GM19351 (cell line): Measurements from ENCODE around the gene RAI14.
"Not testable (repeated sequence)": the region's sequence is repeated elsewhere in the genome, so short reads cannot be mapped to it uniquely, and the experiment has no call there.

Experiments used
- ATAC-seq: cut with Tn5 transposase; IDR thresholded peaks from one replicate; pipeline ENCODE4 v1.9.1; 2021; ENCODE audit warnings: mild to moderate bottlenecking, moderate library complexity; ENCODE audit not compliant: unreplicated experiment

Gene RAI14

GRCh38 chr5:34697308-34698108 is 41.4 kb downstream of the RAI14 start:
- ATAC-seq = no peak

- no peak for ATAC-seq
Measured at GRCh38 chr5:34698109-34698419, 41.9 kb downstream of the RAI14 start.

DNA sequence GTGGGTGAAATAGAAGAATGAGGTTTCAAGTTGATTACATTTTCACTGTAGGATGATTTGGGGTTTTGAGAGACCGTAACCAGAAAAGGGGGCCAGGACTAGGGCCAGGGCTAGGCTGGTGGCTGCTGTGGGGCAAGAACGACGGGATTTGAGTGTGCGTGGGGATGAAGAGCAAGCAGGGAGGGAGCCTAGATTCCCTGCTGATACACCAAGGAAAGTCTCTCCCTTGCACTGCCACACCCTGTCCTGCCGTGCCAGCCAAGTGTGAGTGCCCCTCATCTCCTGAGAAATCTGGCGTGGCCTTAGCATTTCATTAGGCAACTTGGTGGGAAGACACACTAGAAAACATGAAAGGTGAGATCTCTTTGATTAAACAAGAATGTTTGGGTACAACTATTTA is 42.6 kb downstream of the RAI14 start:
- no peak for ATAC-seq

DNA sequence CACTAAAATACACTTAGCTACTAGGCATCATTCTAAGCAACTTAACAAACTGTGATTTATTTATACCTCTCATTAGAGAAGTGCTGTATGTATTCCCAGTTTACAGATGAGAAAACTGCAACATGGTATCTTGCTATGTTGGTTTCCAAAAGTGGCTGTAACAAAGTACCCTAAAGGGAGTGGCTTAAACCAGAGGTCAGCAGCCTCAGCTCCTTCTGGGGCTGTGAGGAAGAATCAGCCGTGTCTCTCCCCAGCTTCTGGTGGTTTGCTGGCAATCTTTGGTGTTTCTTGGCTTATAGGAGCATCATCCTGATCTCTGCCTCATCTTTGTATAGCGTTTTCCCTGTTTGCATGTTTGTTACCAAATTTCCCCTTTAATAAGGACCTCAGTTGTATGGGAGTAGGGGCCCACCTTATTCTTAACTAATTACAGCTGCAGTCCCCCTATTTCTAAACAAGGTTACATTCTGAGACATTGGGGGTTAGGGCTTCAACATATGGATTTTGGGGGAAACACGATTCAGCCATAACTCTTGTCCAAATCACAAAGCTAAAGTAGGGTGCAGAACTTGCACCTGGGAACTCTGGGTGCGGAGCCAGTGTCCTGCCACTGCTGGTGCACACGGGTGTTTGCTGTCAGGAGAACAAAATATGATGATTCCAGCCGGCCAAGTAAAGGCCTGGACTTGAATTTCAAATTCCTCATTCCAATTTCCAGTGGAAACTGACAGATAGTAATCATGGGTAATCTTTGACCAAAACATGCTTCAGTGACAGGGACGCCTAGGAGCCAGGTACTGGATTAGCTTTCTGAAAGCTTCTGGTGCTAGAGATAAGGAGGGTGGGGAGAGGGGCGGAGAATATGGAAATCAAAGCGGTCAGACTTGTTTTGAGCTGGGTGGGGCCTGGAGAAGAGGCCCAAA is 43.3 kb downstream of the RAI14 start:
- ATAC-seq = no peak

GRCh38 chr5:34700078-34700452 is 43.9 kb downstream of the RAI14 start:
- no peak for ATAC-seq

DNA sequence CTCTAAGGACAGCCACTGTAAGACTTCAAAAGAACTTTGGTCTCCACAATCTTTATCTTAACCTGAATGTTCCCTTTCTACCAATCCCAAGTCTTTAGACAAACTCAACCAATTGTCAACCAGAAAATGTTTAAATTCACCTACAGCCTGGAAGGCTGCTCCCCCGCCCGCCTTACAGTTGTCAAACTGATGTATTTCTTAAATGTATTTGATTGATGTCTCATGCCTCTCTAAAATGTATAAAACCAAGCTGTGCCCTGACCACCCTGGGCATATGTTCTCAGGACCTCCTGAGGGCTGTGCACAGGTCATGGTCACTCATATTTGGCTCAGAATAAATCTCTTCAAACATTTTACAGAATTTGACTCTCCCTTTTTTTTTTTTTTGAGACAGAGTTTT is 45.3 kb downstream of the RAI14 start:
- not testable (repeated sequence) for ATAC-seq

- ATAC-seq = no peak
Measured at GRCh38 chr5:34703767-34704713, 47.9 kb downstream of the RAI14 start.

DNA sequence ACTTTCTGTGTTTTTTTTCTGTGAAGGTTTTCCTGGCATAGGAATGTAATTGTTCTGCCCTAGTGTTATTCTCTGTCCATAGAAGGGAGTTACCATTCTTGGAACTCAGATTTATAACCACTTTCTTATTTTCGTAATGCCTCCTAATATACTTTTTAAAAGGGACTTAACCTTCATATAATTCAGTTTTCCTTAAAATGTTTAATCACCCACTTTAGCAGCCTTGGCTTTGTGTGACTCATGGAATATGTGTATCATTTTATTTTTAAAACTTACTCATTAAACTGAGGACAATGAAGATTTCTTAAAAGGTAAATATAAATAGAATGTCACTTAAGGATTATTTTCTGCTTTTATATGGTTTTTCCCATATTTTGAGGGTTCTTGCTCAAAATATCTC is 50.0 kb downstream of the RAI14 start:
- ATAC-seq = no peak

DNA sequence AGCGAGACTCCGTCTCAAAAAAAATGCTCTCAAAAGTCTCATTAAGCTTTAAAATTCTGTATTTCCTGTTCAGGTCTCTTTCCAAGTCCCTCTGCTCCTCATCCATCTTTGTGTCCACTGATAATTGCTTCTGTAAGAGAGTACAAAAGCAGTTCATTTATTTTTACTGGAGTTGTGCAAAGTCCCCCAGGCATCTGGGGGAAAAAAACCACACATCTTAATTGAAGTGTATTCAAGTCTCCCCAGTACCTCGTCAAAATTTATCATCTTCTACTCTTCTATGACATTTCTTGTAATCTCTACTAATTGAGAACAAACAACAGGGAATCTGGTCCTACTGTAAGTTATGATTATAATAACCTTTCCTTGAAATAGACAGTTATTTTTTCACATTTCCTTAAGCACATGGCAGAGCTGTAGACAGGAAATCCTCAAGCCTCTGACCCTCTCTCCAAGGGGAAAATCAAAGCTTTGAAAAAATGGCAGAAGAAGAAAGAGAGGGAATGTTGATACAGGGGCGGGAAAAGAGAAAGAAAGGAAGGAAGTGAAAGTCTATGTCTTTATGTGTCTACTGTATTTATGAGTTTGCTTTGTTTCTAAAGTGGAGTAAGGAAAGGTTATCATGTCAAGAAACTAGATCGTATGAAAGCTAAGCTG is 51.5 kb downstream of the RAI14 start:
- ATAC-seq = no peak

DNA sequence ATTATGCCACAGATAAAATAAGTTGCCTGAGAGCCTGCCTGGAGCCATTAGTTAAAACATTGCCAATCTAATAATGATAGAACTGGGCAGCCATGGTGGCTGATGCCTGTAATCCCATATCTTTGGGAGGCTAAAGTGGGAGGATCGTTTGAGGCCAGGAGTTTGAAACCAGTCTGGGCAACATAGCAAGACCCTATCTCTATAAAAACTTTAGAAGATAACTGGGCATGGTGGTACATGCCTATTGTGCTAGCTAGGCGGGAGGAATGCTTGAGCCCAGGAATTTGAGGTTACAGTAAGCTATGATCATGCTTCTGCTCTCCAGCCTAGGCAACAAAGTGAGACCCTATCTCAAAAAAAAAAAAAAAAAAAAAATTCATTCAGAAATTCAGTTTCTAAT is 52.6 kb downstream of the RAI14 start:
- no peak for ATAC-seq

DNA sequence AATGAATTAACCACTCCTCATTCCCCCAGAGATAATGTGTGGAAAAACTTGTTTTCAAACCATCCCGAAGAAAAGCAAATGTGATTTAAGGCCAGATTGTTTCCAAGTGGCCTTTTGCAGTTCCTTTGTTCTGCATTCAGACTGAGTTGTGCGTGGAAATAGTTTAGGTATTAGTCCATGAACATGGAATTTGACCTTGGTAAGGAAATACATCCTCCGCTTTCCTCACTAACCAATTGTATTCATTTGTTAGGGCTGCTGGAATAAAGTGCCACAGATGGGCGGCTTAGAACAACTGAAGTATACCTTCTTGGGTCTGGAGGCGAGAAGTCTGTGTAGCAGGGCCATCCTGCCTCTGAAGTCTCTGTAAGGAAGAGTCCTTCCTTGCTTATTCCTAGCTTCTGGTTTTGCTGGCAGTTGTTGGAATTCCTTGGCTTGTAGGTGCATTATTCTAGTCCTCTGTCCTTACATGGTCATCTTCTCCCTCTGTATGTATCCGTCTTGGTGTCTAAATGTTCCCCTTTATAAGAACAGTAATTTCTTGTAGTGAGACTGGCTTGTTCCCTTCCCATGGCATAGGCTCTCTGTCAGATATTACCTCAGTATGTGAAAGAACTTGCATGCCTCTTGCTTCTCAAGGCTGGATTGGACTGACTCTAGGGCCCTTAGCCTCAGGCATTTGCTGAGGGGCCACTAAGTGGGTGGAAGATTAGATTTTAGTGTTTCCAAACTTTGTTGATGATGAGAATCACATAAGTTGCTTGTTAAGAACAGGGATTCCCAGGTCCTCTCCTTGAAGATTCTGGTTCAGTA is 53.9 kb downstream of the RAI14 start:
- ATAC-seq = no peak

- no peak for ATAC-seq
Measured at GRCh38 chr5:34712565-34712964, 56.4 kb downstream of the RAI14 start.

DNA sequence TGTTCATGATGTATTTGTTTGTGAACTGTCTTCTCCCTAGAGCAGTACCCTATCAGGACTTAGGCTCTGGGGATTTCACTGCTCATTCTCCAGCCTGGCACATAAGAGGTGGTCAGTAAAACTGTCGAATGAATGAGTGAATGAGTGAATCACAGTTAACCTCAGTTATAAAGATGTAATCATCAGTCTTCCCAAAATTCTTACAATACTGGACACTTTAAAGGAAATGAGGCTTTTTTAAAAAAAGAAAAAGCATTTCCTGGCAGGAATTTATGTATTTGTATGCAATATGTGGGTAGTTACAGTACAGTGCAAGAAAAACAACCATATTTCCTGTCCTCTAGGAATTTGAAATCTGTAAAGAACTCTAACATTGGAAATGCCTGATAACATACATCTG is 59.6 kb downstream of the RAI14 start:
- ATAC-seq = no peak

- ATAC-seq = no peak
Measured at GRCh38 chr5:34716986-34717385, 60.9 kb downstream of the RAI14 start.

GRCh38 chr5:34717426-34718327 is 61.5 kb downstream of the RAI14 start:
- ATAC-seq = no peak

GRCh38 chr5:34718516-34718915 is 62.4 kb downstream of the RAI14 start:
- ATAC-seq = no peak

GRCh38 chr5:34719029-34719428 is 62.9 kb downstream of the RAI14 start:
- ATAC-seq = no peak

- no peak for ATAC-seq
Measured at GRCh38 chr5:34721327-34721726, 65.2 kb downstream of the RAI14 start.

DNA sequence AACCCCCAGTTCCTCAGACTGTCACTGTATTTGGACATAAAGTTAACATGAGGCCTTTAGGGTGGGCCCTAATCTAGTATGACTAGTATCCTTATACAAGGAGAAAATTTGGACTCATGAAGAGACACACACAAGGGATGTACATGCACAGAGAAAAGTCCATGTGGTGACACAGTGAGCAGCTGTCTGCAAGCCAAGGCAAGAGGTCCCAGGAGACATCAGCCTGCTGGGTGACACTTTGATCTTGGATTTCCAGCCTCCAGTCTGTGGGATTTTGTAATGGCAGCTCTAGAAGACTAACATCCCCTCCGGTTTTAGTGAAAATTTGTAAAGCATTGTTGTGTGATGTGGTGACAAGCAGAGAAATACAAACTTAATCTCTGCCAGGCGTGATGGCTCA is 66.1 kb downstream of the RAI14 start:
- ATAC-seq = no peak
